HG03565 (cell line): ENCODE data around the gene MAGEA8.
A peak's percentile ranks its signal among the peaks of the same experiment; 100 is the strongest.
"Not testable (repeated sequence)": the region's sequence is repeated elsewhere in the genome, so short reads cannot be mapped to it uniquely, and the experiment has no call there.

Experiments used
- ATAC-seq: cut with Tn5 transposase; IDR thresholded peaks from one replicate; pipeline ENCODE4 v1.9.1; 2021; ENCODE audit warnings: mild to moderate bottlenecking, moderate library complexity; ENCODE audit not compliant: unreplicated experiment

The MAGEA8 gene

DNA sequence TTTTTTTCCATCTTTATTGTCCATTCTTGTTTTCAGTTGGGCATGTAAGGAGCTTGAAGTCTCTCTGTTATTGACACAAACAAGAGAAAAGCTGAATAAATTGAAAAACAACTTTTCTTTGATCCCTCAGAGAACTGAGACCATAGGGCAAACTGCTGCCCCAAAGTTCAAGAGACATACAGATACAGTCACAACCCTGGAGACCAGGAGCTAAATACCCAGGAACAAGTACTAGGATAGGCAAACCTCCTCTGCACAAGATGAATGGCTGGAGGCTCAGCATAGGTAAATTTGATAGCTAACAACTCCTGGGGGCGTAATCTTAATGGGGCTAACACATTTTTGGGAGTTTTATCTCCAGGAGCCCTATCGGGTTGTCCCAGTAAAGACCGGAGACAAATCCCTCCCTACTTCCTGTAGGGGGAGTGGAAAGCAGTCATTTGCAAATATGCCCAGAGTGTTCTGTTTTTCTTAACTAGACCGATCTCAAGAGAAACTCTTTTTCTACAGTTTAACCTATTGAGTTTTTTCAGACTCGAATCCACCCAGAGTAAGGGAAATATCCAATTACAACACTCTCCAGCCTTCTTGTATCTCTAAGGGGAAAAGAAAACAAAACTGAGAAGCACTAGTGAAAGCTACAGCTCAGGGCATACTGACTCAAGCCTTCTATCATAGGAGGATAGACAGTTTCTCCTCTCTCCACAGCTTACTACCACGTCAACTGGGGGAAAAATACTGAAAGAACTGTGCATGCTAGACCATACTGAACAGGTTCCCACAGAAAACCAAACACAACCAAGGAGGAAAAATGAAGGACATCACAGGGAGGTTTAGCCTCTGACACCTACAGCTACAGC is 23.1 kb downstream of the MAGEA8 start:
- ATAC-seq = peak; percentile 71

DNA sequence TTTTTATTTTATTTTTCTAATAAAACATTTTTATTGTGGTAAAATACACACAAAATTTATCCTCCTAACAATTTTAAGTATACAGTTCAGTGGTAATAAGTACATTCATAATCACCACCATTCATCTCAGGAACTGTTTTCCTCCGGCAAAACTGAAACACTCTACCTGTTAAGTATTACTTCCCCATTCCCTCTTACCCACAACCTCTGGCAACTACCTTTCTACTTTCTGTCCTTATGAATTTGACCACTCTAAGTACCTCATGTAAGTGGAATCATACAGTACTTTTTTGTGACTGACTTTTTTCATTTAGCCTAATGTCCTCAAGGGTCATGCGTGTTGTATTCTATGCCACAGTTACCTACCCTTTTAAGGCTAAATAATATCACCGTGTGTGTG is 27.3 kb downstream of the MAGEA8 start:
- ATAC-seq = peak; percentile 57

DNA sequence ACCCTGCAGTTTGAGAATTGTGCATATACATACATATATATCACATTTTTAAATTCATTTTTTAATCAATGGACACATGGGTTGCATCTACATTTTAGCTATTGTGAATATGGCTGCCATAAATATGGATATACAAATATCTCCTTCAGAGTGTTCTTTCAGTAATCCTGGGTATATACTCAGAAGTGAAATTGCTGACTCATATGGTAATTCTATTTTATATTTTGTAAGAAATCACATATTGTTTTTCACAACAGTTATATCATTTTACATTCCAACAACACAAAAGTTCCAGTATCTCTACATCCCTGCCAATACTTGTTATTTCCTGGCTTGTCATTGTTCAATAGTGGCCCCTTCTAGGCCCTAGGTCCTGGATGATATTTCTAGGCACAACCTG is 27.7 kb downstream of the MAGEA8 start:
- ATAC-seq = no peak

DNA sequence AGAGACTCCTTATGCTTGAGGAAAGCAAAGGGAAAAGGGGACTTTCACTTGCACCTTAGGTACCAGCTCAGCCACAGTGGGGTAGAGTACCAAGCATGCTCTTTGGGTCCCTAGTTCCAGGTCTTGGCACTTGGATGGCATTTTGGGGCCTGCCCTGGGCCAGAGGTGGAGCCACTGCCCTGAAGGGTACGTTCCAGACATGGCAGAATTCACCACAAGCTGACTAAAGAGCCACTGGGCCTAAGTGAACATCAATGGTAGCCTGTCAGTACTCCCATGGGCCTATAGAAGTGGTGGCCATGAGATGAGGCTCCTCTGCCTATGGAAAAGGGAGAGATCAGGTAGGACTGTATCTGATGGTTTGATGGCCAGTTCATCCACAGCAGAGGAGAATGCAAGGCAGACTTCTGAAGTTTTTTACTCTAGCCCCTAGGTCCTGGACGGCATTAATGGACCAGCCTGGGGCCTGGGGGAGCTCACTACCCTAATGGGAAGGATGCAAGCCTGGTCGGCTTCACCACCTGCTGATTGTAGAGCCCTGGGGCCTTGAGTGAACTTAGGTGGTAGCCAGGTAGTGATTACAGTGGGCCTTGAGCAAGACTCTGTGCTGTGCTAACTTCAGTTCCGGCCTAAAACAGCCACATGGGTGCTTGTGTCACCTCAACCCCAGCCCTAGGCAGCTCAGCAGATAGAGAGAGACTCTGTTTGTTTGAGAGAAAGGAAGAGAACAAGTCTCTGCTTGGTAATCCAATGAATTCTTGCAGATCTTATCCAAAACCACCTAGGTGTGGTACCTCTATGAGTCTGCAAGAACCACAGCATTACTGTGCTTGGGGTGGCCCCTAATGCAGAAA is 28.6 kb downstream of the MAGEA8 start:
- ATAC-seq = no peak

DNA sequence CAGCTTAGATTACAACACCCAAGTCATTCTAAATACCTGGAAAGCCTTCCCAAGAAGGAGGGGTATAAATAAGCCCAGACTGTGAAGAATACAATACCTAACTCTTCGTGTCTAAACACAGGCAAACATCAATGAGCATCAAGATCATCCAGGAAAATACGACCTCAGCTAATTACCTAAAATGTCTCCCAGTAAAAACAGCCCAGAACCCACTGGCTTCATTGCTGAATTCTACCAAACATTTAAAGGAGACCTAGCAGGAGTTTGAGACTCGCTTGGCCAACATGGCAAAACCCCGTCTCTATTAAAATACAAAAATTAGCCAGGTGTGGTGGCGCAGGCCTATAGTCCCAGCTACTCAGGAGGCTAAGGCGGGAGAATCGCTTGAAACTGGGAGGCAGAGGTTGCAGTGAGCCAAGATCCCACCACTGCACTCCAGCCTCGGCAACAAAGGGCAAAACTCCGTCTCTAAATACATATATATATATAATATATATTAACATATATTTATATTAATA is 29.3 kb downstream of the MAGEA8 start:
- ATAC-seq = no peak

DNA sequence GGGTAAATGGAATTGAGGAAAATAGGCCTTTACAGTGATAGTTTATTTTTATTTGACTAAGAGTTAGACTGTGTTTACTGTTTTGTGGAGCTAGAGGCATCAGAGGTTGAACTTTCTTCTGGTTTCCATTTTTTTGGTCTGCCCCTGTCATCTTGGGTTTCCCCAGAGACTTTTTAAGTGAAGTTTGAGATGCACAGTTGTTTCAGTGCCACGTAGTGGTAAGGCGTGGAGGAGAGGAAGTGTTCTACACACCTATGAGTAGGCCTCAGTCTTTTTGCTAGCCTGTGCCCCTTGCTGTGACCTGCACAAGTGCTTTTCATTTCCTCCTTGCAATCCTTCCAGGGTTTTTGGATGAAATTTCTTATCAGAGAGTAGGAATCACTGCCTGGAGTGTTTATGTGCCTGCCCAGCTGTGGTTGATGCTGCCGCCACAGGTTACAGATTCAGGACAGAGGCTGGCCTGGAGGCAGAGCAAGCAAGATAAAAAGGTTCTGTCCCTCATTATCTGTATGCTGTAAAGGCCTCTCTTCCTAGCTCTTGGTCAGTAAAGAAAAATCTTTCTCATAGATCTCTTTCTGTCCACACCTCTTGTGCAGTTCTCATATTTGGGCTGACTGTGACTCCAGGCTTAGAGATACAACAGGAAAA is 35.9 kb downstream of the MAGEA8 start:
- peak; percentile 91 for ATAC-seq

DNA sequence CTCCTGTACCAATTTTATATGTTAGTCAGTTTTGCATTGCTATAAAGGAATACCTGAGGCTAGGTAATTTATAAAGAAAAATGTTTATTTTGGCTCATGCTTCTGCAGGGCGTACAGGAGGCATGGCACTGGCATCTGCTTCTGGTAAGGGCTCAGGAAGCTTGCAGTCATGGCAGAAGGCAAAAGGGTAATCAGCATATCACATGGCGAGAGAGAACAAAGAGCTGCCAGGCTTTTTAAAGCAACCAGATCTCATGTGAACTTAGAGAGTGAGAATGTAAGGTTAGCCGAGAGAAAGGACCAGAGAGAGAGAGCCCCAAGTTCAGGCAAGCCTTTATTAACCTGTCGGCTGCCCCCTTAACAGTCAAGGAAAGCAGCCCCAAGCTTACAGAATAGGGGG is 42.9 kb downstream of the MAGEA8 start:
- not testable (repeated sequence) for ATAC-seq

DNA sequence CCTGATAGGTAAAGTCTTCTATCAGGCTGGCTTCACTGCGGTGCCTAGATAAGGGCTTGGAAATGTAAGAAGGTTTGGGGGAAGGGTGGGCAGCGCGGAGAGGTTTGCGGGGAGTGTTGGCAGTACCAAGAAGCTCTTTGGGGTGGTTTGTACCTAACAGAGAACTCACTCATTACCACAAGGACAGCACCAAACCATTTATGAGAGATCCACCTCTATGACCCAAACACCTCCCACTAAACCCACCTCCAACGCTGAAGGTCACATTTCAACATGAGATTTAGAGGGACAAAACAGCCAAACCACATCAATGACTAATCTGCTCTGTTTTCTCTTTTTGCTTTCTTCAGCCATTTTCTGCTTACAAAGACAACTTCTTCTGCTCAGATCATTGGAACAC is 43.5 kb downstream of the MAGEA8 start:
- not testable (repeated sequence) for ATAC-seq

DNA sequence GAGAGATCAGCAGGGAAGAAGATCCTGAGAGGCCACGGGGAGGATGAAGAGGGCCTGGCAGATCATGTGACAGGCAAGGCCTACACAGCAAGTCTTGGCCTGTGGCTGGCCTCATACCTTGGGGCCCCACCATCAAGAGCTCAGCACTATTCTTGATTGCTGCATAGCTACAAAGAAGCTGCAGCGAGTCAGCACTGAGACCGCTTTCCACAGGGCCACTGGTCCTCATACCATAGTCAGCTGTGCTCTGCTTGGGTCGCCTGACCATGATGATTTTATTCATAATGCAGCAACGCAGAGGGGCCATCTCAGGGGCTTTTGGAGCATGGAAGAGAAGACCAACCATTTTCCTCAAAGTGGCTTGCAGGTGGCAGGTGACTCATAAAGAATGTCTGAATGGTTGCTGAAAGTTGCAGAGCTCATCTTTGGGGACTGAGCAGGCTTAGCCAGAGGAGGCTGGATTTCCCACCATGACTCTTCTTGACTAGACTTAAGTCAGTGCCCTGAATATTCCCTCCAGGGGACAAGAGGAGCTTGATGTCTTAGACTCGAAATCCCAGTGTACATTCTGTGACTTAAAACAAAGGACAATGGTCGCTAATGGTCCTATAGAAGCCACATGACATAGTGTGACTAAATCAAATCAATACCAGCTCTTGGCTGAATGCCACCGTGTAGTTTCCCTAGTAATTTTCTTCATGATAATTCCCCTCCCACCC is 46.4 kb downstream of the MAGEA8 start:
- not testable (repeated sequence) for ATAC-seq

DNA sequence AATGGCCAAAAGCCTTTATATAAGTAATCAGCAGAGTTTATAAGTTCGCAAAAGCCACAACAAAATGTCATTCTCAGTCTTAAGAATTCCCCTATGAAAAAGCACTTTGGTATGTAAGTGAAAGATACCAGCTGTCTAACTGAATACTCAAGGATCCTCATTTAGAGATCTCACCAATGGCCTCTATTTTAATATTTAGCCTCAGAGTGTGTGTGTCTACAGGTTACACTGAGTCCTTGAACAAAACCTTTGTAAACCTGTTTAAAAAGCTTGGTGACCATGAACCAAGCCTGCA is 46.9 kb downstream of the MAGEA8 start:
- not testable (repeated sequence) for ATAC-seq

DNA sequence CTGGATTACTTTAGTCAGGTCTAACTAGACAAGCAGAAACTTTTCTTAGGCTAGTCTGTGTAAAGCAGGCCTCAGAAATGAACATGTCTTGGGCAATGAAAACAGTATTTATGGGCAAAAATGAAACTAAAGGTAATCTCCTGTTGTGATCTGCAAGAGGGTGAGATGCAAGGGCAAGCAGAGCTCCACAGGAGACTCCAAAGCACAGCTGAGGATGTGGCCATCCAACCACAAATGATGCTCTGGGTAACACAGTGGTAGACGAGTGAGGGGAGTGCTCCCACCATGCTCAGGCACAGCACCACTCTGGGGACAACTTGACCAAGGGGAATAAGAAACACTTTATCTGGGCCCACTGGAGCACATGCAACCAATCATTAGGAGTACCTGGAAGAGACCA is 47.7 kb downstream of the MAGEA8 start:
- not testable (repeated sequence) for ATAC-seq

DNA sequence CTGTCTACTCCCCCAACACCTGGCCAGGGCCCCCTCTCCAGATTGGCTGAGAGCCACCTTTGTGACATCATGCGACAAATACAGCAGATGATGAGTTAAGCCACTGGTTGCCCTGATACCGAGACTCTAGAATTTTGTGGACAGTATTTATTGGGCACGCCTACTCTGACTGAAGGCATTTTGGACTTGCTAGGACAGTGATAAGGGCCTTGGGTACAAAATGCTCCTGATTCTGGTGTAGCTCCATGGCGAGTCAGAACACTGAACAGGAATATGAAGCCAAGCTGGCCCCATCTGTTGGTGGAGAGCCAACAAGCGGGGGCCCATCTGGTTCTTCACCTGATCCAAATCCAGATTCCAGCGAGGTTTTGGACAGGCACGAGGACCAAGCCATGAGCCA is 48.4 kb downstream of the MAGEA8 start, which contains the start of gene HSFX4:
Gene HSFX4, plus strand, starts transcription at position 174 of the 400 bp plus-strand sequence. Its CDS starts 72 bp downstream, at position 246.
- ATAC-seq = not testable (repeated sequence)

DNA sequence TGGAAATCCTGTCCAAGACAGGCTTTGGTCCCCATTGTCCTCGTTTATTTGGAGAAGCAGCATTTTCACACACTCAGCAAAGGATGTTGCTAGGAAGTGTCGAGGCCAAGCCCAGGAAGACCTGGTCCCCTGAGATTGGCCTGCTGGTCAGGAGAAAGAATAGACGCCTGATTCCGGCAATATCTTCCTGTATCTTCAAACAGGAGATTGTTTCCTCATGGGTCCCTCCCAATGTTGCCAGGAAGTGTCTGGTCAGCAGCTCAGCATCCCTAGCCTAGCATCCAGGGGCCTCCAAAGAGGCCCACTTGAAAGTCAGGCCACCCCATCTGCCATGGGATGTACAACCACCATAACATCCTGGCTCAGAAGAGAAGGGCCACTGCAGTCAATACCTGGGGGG is 50.4 kb downstream of the MAGEA8 start:
- not testable (repeated sequence) for ATAC-seq

DNA sequence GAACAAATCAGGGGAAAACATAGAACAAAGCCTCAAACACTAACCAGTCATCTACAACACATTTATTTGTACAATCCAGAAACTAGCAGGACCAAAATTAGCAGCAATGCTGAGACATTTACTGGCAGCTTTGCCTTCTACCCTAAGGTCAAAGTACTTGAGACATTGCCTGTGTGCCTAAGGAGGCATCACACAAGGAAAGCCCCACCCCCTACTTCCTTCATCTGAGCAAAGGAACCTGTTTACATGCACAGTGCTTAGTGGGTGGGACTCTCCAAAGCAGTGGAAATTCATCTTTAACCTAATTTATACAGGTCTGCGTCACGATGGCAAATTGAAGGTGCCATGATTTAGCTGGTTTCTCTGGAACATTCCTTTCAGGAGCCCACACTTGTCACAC is 51.2 kb downstream of the MAGEA8 start:
- not testable (repeated sequence) for ATAC-seq

DNA sequence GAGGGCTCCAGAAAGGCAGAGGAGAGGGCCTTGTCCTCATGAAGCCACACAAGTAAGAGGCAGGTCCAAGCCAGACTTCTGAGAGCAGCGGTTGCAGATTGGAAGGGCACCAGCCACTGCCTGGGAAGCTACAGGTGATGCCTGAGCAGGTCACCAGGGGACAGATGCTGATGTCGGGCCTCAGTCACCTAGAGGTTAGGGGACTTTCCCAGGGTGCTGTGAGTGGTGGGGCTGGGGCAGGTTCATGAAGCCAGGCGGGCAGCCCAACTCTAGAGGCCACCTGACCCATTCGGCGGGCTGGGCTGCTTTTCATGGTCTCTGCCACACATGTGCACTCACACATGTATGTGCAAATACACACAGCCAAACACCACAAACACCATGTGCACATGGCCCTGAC is 52.0 kb downstream of the MAGEA8 start:
- ATAC-seq = not testable (repeated sequence)

DNA sequence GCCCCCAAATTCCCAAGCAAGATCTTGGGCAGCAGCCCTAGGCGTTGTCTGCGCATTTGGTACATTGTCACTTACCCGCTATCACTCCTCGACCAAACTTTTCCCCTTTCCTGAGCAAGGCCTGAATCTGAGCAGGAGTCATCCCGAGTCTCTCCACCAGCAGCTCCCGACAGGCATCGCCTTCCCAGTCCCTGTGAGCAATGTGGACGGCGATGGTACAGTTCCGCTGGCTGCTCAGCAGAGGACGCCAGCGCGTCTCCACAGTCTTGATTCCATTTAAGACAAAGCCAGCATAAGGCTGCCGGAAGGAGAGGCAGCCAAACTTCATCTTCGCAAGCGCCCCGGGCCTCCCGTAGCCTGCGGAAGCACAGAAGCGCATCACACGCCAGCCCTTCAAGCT is 52.6 kb downstream of the MAGEA8 start:
- ATAC-seq = not testable (repeated sequence)
